ENCODE measurements around the gene MARK4.

The MARK4 gene

GRCh38 chr19:45275370-45275971 lies 24.4 kb downstream of the MARK4 start:
- DNase-seq (ENCODE audit: low spot score) = no peak

DNA sequence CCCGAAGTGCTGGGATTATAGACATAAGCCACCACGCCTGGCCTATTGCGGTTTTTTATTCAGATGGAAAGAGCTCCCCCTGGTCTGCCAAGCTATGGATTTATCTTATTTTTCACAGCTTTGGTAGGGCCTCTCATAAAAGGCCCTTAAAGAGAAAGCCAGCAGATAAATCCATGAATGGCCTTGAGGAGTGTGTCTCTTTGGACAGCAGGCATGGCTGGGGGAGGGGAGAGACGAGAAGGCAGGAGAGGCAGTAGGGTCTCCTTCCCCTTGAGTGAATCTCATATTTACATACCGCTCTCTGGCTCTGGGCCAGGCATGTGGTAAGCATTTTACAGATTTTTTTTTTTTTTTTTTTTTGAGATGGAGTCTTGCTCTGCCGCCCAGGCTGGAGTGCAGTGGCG lies 25.2 kb downstream of the MARK4 start:
- no peak for DNase-seq (ENCODE audit: low spot score)
- TF ChIP-seq CTCF (IDR thresholded peaks at IDR 0.05; ENCODE audit: extremely low read depth, missing control alignments) = no peak

More at GRCh38 chr19:45275370-45275971, 24.4 kb downstream of the MARK4 start:
- no peak for TF ChIP-seq CTCF (IDR thresholded peaks at IDR 0.05; ENCODE audit: extremely low read depth, missing control alignments)

DNA sequence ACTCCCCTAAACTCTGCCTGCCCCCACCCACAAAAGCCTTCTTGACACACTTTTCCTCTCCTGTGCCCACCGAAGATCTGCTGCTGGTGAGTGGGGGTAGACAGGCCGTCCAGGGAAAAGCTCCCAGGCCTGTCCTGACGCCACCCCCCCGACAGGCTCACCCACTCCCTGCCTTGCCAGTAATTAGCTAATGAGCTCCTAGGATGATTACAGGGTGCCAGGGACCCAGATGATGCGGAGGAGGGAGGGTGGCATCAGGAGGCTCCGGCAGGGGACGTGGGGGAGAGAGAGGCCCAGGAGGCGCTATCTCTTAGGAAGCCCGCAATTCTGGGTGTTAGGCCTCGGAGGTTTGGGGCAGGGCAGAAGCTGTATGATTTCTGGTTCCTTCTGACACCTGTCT lies 27.0 kb downstream of the MARK4 start:
- DNase-seq (ENCODE audit: low spot score) = no peak
- no peak for TF ChIP-seq CTCF (IDR thresholded peaks at IDR 0.05; ENCODE audit: extremely low read depth, missing control alignments)

DNA sequence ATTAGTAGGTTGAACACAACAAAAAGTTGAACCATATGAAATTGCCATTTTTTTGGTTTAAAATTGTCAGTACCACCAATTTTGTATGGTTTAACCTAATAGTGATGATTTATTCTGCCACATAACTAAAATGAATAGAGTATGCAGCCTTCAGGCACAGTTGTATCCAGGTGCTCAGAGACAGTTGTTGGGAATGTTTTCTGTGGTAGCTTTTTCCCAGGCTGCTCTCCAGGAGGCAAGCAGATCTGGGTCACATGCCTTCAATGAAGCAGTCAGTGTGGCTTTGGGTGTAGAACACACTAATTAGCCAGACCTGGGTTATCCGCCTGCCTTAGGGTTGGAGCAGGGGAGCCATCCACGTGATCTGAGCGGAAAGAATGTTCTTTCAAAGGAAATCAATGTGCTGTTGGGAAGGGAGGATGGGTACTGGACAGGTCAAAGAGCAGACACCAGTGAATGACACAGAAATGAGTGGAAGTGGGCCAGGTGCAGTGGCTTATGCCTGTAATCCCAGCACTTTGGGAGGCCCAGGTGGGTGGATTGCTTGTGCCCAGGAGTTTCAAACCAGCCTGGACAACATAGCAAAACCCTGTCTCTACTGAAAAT lies 28.6 kb downstream of the MARK4 start:
- TF ChIP-seq CTCF (IDR thresholded peaks at IDR 0.05; ENCODE audit: extremely low read depth, missing control alignments) = no peak
- no peak for DNase-seq (ENCODE audit: low spot score)

DNA sequence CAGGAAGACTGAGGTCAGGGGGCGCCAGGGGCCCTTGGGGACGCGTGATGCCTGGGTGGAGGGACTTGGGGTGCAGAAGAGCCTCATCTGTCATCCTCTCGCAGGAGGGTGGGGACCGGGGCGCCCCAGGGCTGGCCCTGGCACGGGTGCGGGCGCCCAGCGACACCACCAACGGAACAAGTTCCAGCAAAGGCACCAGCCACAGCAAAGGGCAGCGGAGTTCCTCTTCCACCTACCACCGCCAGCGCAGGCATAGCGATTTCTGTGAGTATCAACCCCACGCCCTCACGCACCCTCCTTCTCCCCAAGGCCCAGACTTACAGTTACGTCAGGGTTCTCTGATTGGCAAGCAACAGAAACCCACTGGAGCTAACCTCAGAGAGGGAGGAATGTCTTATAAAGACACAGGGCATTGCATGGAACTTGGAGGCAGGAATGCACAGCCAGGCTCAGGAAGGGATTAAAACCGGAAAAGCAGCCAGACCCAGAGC lies 29.4 kb downstream of the MARK4 start:
- no peak for DNase-seq (ENCODE audit: low spot score)
- TF ChIP-seq CTCF (IDR thresholded peaks at IDR 0.05; ENCODE audit: extremely low read depth, missing control alignments) = no peak

DNA sequence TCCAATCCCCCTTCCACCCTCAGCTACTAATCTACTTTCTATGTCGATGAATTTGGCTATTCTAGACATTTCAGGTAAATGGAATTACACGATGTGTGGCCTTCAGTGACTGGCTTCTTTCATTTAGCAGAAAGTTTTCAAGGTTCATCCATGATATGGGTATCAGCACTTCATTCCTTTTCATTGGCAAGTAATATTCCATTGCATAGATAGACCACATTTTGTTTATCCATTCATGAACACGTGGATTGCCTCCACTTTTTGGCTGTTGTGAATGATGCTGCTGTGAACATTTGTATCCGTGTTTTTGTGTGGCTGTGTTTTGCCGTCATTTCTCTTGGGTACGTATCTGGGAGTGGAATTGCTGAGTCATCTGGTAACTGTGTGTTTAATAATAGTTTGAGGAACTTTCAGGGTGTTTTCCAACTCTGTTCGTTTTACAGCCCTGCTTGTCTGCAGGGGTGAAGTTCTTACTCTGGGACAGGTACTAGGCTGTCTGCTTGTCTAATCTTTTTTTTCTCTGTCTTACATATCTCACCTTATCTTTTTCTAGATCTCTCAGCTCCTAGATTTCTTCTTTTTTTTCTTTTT lies 32.5 kb downstream of the MARK4 start:
- peak; percentile 58 for DNase-seq (ENCODE audit: low spot score)
- TF ChIP-seq CTCF (IDR thresholded peaks at IDR 0.05; ENCODE audit: extremely low read depth, missing control alignments) = no peak

GRCh38 chr19:45290381-45290931 lies 39.4 kb downstream of the MARK4 start:
- no peak for DNase-seq (ENCODE audit: low spot score)
- no peak for TF ChIP-seq CTCF (IDR thresholded peaks at IDR 0.05; ENCODE audit: extremely low read depth, missing control alignments)

Measured in GM20000 (cell line).